ENCODE measurements around the gene CTU2.

The CTU2 gene

DNA sequence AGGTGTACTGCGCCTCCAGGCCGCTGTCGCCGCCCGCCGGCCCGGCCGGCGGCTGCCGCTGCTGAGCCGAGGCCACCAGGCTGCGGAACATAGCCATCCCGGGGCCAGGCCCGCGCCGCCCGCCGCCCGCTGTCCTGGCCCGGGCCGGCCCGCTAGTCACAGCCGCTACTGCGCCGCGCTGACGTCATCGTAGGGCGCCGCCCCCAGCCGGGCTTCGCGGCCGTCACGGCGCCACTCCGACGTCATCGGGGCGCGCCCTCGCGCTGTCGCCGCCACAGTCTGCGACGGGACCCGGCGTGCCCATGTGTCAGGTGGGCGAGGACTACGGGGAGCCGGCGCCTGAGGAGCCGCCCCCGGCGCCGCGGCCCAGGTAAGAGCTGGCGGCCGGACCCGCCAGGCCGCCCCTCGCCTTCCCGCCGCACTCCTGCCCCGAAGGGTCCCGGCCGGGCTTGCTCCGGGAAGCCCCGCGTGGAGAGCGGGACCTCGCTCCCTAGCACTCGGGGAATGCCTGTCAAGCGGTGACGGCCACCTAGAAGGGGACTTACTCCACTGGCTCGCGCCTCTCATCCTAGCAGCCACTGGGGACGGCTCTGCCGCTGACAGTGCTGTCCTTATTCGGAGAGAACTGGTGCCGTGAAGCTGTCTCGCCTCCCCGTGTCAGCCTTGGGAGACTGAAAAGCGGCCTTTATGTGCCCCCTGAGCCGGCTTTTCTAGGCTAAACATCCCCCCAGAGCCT is at the start of gene CTU2, which contains the start of gene RNF166:
CTU2 (plus strand) TSS at position 275 of the 736 bp plus-strand sequence; CDS start at position 303, 28 bp downstream.
RNF166 (minus strand) TSS at position 180 of the 736 bp plus-strand sequence; CDS start at position 97, 83 bp downstream.
- Mint-ChIP-seq H3K27ac (no peak within 1 kb of the TSS), H3K36me3 (ENCODE audit: low read depth) (no peaks in the 10 kb centered on the region), H3K9me3 (no peaks in the 10 kb centered on the region), H3K27me3 (ENCODE audit: low read depth, poor library complexity) (peaks cover 7% of the 10 kb centered on the region), H3K4me1 (peaks cover 30% of the 10 kb centered on the region), H3K4me3 (peak within 1 kb of the TSS; percentile 87)
- peak; percentile 96 for DNase-seq
- TF ChIP-seq, protein P1, sequence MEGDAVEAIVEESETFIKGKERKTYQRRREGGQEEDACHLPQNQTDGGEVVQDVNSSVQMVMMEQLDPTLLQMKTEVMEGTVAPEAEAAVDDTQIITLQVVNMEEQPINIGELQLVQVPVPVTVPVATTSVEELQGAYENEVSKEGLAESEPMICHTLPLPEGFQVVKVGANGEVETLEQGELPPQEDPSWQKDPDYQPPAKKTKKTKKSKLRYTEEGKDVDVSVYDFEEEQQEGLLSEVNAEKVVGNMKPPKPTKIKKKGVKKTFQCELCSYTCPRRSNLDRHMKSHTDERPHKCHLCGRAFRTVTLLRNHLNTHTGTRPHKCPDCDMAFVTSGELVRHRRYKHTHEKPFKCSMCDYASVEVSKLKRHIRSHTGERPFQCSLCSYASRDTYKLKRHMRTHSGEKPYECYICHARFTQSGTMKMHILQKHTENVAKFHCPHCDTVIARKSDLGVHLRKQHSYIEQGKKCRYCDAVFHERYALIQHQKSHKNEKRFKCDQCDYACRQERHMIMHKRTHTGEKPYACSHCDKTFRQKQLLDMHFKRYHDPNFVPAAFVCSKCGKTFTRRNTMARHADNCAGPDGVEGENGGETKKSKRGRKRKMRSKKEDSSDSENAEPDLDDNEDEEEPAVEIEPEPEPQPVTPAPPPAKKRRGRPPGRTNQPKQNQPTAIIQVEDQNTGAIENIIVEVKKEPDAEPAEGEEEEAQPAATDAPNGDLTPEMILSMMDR (IDR thresholded peaks at IDR 0.05), result no peak

DNA sequence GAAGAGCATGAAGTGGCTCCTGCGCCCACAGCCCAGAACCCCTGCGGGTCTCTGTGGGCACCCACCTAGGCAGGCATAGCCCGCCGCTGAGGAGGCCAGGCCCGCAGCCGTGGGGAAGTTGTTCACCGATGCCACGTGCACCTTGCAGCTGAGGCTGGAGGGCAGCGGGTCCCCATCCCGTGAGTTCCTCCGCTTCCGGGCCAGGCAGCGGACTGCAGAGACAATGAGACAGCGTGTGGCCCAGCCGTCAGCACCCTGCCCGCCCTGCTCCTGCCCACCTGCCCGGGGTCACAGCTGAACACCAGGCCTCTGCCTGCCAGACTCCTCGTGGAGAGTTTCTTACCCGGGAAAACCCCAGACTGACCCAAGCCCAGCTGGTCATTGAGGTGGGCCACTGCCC is 48.9 kb upstream of the CTU2 start:
- Mint-ChIP-seq H3K36me3 (ENCODE audit: low read depth) (no peaks in the 10 kb centered on the region), H3K27ac (no peak overlapping the region), H3K27me3 (ENCODE audit: low read depth, poor library complexity) (peaks cover 2% of the 10 kb centered on the region), H3K4me3 (no peak overlapping the region), H3K4me1 (peaks cover 14% of the 10 kb centered on the region), H3K9me3 (no peaks in the 10 kb centered on the region)
- DNase-seq, result no peak
- TF ChIP-seq, protein P1 (IDR thresholded peaks at IDR 0.05), result no peak

DNA sequence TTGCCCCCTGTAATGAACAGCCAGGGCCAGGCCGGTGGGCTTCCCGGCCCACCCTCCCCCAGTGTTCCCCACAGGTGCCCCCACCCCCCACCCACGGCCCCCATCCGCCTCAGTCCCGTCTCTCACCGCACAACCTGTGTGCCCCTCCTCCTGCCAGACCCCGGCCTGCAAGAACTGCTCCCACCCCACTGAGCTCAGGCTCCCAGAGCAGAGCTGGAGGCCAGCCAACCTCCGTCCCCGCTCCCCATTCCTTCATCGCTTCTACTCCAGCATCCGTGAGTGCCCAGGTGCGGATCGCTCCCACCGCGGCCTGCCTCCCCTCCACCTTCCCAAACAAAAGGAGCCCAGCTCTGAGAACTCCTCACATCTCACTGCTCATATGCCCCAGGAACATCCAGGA is 47.6 kb upstream of the CTU2 start:
- TF ChIP-seq, protein P1 (IDR thresholded peaks at IDR 0.05), result no peak
- Mint-ChIP-seq H3K27me3 (ENCODE audit: low read depth, poor library complexity) (peaks cover 2% of the 10 kb centered on the region), H3K9me3 (no peaks in the 10 kb centered on the region), H3K27ac (no peak overlapping the region), H3K4me3 (no peak overlapping the region), H3K4me1 (peaks cover 14% of the 10 kb centered on the region), H3K36me3 (ENCODE audit: low read depth) (no peaks in the 10 kb centered on the region)
- no peak for DNase-seq

DNA sequence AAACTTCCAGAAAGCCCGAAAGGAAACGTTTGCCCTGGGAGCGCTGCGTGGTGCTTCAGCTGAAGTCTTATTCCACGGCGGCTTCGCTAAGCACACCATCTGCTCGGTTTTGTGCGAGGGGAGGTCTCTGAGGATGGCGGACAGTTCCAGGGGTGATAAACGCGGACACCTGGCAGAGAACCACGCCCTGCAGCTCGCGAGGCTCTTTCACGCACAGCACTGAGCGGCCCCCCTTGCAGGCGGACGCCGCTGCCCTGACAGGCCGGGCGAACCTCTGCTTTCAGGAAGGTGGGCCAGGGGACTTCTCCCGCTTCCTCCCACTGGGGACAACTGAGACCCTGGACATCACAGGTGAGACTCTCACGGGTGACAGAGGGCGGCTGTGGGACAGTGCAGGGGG is 47.1 kb upstream of the CTU2 start:
- Mint-ChIP-seq H3K4me1 (peaks cover 14% of the 10 kb centered on the region), H3K9me3 (no peaks in the 10 kb centered on the region), H3K36me3 (ENCODE audit: low read depth) (no peaks in the 10 kb centered on the region), H3K27me3 (ENCODE audit: low read depth, poor library complexity) (peaks cover 2% of the 10 kb centered on the region), H3K4me3 (no peak overlapping the region), H3K27ac (no peak overlapping the region)
- DNase-seq, result no peak
- TF ChIP-seq, protein P1 (IDR thresholded peaks at IDR 0.05), result no peak

DNA sequence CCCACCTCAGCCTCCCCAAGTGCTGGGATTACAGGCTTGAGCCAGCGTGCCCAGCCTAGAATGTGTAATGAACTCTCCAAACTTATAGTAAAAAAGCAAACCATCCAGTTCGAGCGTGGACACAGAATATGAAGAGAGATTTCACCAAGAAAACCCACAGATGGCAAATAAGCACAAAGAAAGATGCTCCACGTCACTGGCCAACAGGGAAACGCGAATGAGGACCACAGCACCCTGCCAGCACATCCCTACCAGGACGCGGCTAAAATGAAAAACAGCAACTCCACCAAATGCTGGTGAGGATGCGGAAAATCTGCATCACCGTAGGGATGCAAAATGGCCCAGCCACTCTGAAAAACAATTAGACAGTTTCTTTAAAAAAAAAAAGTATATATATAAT is 44.8 kb upstream of the CTU2 start:
- Mint-ChIP-seq H3K4me1 (peaks cover 19% of the 10 kb centered on the region), H3K36me3 (ENCODE audit: low read depth) (peaks cover 6% of the 10 kb centered on the region), H3K27me3 (ENCODE audit: low read depth, poor library complexity) (no peaks in the 10 kb centered on the region), H3K4me3 (peak overlapping the region; percentile 88), H3K27ac (no peak overlapping the region), H3K9me3 (no peaks in the 10 kb centered on the region)
- TF ChIP-seq, protein P1 (IDR thresholded peaks at IDR 0.05), result no peak
- no peak for DNase-seq
